Heart left ventricle (tissue), 13 donors: ENCODE data around the gene BBOX1.
"Not testable (repeated sequence)": the region's sequence is repeated elsewhere in the genome, so short reads cannot be mapped to it uniquely, and the experiment has no call there.

Experiments
- POLR2A ChIP-seq, 2 donors: fragments of 450-650 bp; IDR thresholded peaks; one replicate each; pipeline ENCODE4 v1.6.1; 2017; ENCODE audit warnings: antibody characterized with exemption in 2 of 2, mild to moderate bottlenecking in 2 of 2, moderate library complexity in 2 of 2
- TF ChIP-seq, protein P1 (sequence below), 12 donors: fragments of 200-600 bp; sonication (generic) in 4 of 12; IDR thresholded peaks; one replicate each; pipeline versions ENCODE4 v1.5.0 to v1.8.0; 2018 to 2022; ENCODE audit warnings: antibody characterized with exemption in 12 of 12, mild to moderate bottlenecking in 5 of 12
- donor health status: ischemic (EF 13 %, LVEDD 7.1; RV severe dilation, severe dysfunction).
- donor health status: DM: no; HTN: yes; CAD: no.
- donor health status: DM: no; HTN: no; CAD: no.
- donor health status: ischemic (EF 25% LVEDD 6.9; RV normal size, moderate dysfunction).
- donor health status: ischemic (EF 25% LVEDD 5.7; RV mildly dilated, moderate dysfunction).
- donor health status: ischemic (EF 35%, LVEDD 5.7; RV mildly dilated, moderate dysfunction).
- donor health status: nonischemic (EF 11% LVEDD 7.7; RV severe dilation, severe dysfunction).
- donor health status: DM: yes; HTN: yes; CAD: no.
- donor health status: PGD.
- donor health status: ischemic (EF 29% LVEDD 5.4; RV normal size, mild dysfunction).
- donor health status: nonischemic (EF 23%, LVEDD 6.1; RV moderate dilation, normal function).

DNA sequence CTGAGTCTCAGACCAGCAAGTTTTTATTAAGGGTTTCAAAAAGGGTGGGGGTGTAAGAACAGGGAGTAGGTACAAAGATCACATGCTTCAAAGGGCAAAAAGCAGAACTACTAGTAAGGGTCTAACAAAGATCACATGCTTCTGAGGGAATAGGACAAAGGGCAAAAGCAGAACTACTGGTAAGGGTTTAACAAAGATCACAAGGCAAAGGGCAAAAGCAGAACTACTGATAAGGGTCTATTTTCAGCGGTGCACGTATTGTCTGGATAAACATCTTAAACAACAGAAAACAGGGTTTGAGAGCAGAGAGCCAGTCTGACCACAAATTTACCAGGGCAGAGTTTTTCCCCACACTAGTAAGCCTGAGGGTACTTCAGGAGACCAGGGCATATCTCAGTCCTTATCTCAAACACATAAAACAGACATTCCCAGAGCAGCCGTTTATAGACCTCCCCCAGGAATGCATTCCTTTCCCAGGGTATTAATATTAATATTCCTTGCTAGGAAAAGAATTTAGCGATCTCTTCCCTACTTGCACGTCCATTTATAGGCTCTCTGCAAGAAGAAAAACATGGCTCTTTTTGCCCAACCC is 49.8 kb downstream of the BBOX1 start:
- not testable (repeated sequence) for TF ChIP-seq POLR2A (IDR thresholded peaks at IDR 0.05)
- TF ChIP-seq, protein P1, sequence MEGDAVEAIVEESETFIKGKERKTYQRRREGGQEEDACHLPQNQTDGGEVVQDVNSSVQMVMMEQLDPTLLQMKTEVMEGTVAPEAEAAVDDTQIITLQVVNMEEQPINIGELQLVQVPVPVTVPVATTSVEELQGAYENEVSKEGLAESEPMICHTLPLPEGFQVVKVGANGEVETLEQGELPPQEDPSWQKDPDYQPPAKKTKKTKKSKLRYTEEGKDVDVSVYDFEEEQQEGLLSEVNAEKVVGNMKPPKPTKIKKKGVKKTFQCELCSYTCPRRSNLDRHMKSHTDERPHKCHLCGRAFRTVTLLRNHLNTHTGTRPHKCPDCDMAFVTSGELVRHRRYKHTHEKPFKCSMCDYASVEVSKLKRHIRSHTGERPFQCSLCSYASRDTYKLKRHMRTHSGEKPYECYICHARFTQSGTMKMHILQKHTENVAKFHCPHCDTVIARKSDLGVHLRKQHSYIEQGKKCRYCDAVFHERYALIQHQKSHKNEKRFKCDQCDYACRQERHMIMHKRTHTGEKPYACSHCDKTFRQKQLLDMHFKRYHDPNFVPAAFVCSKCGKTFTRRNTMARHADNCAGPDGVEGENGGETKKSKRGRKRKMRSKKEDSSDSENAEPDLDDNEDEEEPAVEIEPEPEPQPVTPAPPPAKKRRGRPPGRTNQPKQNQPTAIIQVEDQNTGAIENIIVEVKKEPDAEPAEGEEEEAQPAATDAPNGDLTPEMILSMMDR (IDR thresholded peaks at IDR 0.05), result not testable (repeated sequence)
